IPS DF 4.7 (cell line): ENCODE data around the gene TRDMT1.

Experiments
- DNase-seq: peaks from one replicate; pipeline ENCODE4 v3.0.0-alpha.2; 2013; ENCODE audit warnings: low spot score; ENCODE audit errors: extremely low read depth

The TRDMT1 gene

DNA sequence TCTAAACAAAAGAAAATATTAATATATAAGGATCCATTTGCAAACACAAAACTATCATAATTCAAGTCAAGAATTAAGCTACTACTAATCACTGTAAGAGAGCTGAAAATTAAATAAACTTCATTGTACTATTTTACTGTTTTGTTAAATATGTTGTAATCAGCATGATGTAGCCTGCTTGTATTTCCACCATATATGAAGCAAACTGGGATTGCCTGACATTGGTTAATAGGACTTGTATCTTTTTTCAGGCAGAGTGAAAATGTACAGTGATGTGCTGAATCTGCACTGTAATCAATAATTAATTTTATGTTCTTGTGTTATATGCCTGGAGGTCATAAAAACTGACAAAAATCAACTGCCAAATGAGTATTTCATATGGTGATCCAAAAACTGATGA lies 25.4 kb downstream of the TRDMT1 start:
- DNase-seq: no peak

GRCh38 chr10:17175551-17175950 lies 25.9 kb downstream of the TRDMT1 start:
- DNase-seq: no peak

GRCh38 chr10:17174626-17175025 lies 26.8 kb downstream of the TRDMT1 start:
- DNase-seq: no peak

DNA sequence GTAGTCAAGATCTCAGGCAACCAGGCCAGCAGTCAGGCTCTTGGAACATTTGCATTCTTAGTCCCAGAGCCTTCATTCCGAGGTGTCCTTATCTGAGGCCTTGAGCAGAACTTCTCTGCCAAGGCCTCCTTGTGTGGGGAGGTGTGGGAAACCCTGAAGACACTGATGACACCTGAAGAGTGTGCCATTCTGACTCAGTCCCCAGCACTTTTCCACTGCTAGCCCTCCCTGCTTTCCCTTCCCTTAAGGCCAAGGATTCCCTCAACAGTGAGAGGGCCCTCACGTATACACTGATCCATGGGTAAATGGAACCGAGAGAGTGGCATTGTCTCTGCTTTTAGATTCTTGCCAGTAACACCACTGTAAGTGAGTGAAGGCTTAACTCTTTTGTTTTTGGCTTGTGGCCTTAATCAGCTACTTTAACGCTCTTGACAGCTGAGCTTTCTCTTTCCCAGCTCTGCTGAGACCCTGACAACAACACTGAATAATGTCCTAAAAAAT lies 30.3 kb downstream of the TRDMT1 start:
- no peak for DNase-seq

DNA sequence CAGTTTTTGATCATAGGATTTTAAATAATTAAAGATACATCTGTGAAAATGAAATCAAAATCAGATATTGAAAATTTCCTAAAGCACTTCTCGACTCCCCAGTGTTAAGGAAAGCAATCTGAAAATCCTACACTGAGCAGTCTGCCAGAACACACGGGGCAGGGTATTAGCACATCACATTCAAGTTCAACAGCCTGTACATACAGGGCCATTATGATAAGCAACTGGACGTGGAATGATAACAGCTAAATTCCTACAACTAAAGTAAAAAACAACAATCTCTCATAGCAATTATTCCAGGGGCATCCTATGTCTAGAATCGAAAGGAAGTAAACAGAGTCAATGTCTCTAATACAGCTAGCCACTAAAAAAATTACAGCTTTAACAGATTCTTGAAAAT lies 31.7 kb downstream of the TRDMT1 start:
- no peak for DNase-seq

- no peak for DNase-seq
Observed at GRCh38 chr10:17166699-17167098, 34.8 kb downstream of the TRDMT1 start.

DNA sequence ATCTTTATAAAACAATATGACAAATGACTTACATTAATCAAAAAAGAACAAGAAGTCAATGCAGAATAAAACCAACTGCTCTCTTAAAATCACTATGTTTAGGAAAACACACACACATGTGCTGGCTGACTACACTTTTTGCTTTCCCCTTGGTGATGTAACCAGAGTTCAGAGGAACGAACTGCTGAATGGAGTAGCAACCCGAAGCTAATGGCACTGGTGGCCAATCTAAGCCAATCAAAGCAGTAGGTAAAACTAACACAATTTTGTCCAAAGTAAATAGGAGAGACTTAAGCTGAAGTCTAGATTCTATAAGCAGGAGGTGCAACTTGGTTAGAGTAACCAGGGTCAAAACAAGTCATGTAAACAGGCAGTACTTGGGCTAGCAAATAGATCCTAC lies 38.6 kb downstream of the TRDMT1 start:
- DNase-seq: no peak

GRCh38 chr10:17161775-17162174 lies 39.7 kb downstream of the TRDMT1 start:
- no peak for DNase-seq

DNA sequence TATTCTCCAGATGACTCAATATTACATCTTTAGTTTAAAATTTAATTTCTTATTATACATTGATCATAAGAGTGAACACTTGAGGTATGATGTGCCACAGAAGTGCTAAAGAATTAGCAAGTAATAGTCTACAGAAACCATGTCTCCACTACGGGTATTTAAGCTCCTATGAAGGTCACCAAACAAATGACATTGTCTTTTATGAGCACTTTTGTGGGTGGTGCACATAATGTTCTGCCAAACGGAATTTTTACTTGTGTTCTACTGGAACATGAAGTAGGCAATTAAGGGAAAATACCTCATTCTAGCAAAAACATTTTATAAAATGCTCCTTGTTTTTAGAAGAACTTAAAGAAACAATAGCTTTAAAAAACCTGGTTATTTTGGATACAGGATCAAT lies 44.4 kb downstream of the TRDMT1 start:
- no peak for DNase-seq

- DNase-seq: no peak
Observed at GRCh38 chr10:17155826-17156225, 45.6 kb downstream of the TRDMT1 start.

DNA sequence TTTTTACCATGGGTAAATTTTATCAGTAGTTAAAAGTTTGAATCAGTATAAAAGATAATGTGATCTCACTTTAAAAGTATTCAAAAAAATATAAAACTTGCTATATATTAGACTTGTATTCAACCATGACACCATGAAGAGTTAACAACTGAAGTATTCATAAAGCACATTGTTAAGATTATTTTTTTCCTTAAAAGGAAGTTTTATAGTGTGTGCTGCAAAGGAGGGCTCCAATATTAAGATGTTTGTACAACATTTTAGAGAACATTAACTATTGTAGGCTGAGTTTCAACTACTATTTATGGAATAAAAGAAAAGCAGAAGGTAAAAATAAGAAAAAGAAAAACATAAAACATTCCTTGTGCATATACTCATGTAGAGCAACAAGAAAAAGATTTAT lies 47.4 kb downstream of the TRDMT1 start:
- no peak for DNase-seq

GRCh38 chr10:17153321-17153720 lies 48.2 kb downstream of the TRDMT1 start:
- DNase-seq: no peak

GRCh38 chr10:17151716-17152115 lies 49.8 kb downstream of the TRDMT1 start:
- DNase-seq: no peak

GRCh38 chr10:17147884-17148489 lies 53.5 kb downstream of the TRDMT1 start:
- no peak for DNase-seq

DNA sequence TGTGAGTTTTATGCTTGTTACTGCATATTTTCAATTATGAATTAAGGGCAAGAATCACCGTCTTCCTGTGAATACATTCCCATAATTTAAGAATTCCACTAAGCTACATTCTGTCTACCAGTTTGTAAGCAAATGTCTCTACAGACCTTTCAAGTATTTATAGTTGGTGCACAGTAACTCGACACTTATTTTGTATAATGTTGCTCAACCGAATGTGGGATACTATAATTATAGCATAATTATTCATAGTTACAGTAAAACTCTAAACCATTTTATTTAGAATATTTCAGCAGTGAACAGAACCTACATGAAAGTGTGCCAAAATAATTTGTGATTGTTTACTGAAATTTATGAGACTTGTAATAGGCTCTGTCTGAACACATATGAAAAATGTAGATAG lies 54.6 kb downstream of the TRDMT1 start:
- no peak for DNase-seq

- DNase-seq: no peak
Observed at GRCh38 chr10:17145239-17145638, 56.2 kb downstream of the TRDMT1 start.

DNA sequence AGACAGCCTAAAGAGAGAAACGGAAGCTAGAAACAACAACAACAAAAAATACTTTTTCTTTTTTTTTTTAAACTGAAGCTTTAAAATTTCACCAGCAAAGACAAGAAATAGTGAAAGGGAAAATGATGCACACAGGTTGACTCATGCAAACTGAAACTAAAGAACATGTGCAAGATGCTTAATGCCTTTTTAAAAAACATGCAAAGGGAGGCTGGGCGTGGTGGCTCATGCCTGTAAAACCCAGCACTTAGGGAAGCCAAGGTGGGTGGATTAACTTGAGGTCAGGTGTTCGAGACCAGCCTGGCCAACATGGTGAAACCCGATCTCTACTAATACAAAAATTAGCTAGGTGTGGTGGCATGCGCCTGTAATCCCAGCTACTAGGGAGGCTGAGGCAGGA lies 56.7 kb downstream of the TRDMT1 start:
- no peak for DNase-seq

DNA sequence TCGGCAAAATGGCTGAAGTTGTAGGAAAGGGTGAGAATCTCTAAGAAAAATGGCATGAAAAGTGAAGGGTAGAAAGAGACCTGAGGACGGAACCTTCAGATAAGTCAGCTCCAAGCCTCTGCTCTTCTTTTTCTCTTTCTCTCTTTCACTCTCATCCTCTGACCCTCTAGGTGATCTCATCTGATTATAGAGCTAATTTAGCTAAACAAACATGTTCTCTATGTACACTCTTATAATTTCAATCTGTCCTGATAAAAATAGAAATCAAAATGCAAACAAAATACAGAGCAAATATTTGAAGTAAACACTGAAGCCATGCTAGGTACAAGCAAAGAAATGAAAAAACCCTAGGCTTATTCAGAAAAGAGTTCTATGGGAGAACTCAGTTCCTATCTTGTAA lies 57.4 kb downstream of the TRDMT1 start:
- DNase-seq: no peak

- DNase-seq: no peak
Observed at GRCh38 chr10:17143055-17143690, 58.3 kb downstream of the TRDMT1 start.

GRCh38 chr10:17141504-17142229 lies 59.8 kb downstream of the TRDMT1 start:
- DNase-seq: no peak

GRCh38 chr10:17140386-17140761 lies 61.1 kb downstream of the TRDMT1 start:
- no peak for DNase-seq

- no peak for DNase-seq
Observed at GRCh38 chr10:17138460-17139042, 62.9 kb downstream of the TRDMT1 start.
